ENCODE measurements around the gene INPPL1. TPM values are rescaled to one million over a fixed set of nuclear protein-coding genes. Genes with fewer than 3 reads are reported as not detected.

The INPPL1 gene
- total and polyA plus RNA-seq, 2 of the 13 experiments (the other 11 are each of a cell fraction or from before 2014, with no cell fraction given), result 29.1 to 66.9 TPM

DNA sequence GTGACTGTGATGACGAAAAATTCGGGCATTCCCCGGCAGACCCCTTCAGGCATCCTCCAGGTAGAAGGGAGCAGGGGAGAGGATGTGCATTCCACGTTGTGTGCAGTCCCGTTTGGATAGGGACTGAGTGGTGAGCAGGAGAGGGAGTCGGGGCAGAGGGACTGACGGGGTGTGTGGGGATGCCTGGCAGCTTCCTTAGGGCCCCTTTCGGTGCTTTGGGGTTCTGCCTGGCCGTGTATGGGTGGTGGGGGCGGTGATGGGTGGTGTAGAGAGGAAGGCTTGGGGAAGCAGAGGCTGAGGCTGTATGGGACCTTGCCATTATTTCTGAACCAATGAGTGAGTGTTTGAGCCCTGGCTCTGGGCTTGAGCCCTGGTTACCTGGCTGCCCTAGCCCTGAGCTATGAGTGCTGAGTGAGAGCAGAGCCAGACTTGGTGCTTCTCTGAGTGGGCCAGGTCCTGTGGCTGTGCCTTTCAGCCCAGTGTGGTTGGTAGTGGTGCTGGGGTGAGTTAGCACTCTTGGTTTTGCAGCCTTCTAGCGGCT, 914 bp downstream of the INPPL1 start (continued):
- TF ChIP-seq, protein P1, sequence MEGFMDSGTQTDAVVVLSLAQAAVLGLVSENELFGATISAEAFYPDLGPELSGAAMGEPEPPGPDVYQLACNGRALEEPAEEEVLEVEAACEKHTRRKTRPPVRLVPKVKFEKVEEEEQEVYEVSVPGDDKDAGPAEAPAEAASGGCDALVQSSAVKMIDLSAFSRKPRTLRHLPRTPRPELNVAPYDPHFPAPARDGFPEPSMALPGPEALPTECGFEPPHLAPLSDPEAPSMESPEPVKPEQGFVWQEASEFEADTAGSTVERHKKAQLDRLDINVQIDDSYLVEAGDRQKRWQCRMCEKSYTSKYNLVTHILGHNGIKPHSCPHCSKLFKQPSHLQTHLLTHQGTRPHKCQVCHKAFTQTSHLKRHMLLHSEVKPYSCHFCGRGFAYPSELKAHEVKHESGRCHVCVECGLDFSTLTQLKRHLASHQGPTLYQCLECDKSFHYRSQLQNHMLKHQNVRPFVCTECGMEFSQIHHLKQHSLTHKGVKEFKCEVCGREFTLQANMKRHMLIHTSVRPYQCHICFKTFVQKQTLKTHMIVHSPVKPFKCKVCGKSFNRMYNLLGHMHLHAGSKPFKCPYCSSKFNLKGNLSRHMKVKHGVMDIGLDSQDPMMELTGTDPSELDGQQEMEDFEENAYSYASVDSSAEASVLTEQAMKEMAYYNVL (CRISPR knock-in tag; IDR thresholded peaks at IDR 0.05; ENCODE audit: borderline replicate concordance), result no peak
- TF ChIP-seq JUND (CRISPR knock-in tag; IDR thresholded peaks at IDR 0.05) (no peak), U2AF1 (optimal IDR thresholded peaks at IDR 0.05; ENCODE audit: low read depth, low read length) (no peak), NR1H2 (CRISPR knock-in tag; IDR thresholded peaks at IDR 0.05; ENCODE audit: borderline replicate concordance, low read depth) (no peak), KDM2A (CRISPR knock-in tag; IDR thresholded peaks at IDR 0.05; ENCODE audit: borderline replicate concordance, low read depth) (peak; percentile 19; the same call in 1 of the 2 replicates), ZNF605 (CRISPR knock-in tag; IDR thresholded peaks at IDR 0.05) (0 out of 2 replicates have a peak, but pooled peaks have one; percentile 18), ZNF292 (CRISPR knock-in tag; IDR thresholded peaks at IDR 0.05; ENCODE audit: borderline replicate concordance, low read depth) (no peak)

DNA sequence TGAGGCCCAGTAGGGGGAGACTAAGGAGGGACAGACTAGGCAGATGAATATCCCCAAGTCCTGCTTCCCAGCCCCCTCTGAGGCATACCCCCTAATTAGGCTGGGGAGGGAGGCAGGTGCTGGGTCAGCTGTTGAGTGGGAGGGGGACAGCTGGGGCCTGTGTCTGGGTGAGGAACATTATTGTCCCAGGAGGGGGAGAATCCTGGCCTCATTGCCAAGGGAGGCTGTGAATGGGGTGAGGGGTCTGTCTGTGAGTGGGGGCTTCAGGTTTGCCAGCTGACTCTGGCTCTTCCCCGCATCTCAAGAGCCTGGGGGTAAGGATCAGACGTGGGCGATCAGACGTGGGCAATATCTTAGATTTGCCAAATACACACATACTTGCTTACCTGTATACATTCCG, 2.1 kb downstream of the INPPL1 start:
- TF ChIP-seq ZNF772 (CRISPR knock-in tag; IDR thresholded peaks at IDR 0.05) (no peak), SP2 (CRISPR knock-in tag; IDR thresholded peaks at IDR 0.05) (no peak), NFATC3 (CRISPR knock-in tag; IDR thresholded peaks at IDR 0.05) (no peak), ZNF776 (CRISPR knock-in tag; IDR thresholded peaks at IDR 0.05) (no peak)
- TF ChIP-seq, protein P2, sequence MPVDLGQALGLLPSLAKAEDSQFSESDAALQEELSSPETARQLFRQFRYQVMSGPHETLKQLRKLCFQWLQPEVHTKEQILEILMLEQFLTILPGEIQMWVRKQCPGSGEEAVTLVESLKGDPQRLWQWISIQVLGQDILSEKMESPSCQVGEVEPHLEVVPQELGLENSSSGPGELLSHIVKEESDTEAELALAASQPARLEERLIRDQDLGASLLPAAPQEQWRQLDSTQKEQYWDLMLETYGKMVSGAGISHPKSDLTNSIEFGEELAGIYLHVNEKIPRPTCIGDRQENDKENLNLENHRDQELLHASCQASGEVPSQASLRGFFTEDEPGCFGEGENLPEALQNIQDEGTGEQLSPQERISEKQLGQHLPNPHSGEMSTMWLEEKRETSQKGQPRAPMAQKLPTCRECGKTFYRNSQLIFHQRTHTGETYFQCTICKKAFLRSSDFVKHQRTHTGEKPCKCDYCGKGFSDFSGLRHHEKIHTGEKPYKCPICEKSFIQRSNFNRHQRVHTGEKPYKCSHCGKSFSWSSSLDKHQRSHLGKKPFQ (CRISPR knock-in tag; IDR thresholded peaks at IDR 0.05; ENCODE audit: insufficient replicate concordance), result no peak
- TF ChIP-seq, protein P3, sequence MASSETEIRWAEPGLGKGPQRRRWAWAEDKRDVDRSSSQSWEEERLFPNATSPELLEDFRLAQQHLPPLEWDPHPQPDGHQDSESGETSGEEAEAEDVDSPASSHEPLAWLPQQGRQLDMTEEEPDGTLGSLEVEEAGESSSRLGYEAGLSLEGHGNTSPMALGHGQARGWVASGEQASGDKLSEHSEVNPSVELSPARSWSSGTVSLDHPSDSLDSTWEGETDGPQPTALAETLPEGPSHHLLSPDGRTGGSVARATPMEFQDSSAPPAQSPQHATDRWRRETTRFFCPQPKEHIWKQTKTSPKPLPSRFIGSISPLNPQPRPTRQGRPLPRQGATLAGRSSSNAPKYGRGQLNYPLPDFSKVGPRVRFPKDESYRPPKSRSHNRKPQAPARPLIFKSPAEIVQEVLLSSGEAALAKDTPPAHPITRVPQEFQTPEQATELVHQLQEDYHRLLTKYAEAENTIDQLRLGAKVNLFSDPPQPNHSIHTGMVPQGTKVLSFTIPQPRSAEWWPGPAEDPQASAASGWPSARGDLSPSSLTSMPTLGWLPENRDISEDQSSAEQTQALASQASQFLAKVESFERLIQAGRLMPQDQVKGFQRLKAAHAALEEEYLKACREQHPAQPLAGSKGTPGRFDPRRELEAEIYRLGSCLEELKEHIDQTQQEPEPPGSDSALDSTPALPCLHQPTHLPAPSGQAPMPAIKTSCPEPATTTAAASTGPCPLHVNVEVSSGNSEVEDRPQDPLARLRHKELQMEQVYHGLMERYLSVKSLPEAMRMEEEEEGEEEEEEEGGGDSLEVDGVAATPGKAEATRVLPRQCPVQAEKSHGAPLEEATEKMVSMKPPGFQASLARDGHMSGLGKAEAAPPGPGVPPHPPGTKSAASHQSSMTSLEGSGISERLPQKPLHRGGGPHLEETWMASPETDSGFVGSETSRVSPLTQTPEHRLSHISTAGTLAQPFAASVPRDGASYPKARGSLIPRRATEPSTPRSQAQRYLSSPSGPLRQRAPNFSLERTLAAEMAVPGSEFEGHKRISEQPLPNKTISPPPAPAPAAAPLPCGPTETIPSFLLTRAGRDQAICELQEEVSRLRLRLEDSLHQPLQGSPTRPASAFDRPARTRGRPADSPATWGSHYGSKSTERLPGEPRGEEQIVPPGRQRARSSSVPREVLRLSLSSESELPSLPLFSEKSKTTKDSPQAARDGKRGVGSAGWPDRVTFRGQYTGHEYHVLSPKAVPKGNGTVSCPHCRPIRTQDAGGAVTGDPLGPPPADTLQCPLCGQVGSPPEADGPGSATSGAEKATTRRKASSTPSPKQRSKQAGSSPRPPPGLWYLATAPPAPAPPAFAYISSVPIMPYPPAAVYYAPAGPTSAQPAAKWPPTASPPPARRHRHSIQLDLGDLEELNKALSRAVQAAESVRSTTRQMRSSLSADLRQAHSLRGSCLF (CRISPR knock-in tag; IDR thresholded peaks at IDR 0.05; ENCODE audit: borderline replicate concordance), result no peak
- intact Hi-C loops (cut with micrococcal nuclease; ENCODE audit: unreplicated experiment), result no loop called here
- ChIA-PET CTCF (ENCODE audit: low intra/inter-chr PET ratio, low total read pairs) (no interaction called here), POLR2A (interaction anchor here (1.1 kb wide), 1 partner anchor 10 kb away, joined by 4 read pairs; no protein-coding TSS in a partner anchor)
- FAIRE-seq (no peak), DNase-seq (ENCODE audit: low spot score) (no peak), ATAC-seq (no peak)
- Histone ChIP-seq H3K4me3 (replicated peaks in 1 of 3; ENCODE audit: insufficient read depth in 1 of 3, low read depth in 2 of 3, low read length in 3 of 3) (no peak overlapping the region), H2AFZ (ENCODE audit: low read length) (no peak overlapping the region), H3K9me3 (ENCODE audit: low read length) (no peaks in the 10 kb centered on the region), H3K4me1 (ENCODE audit: insufficient read depth, low read length) (peaks cover 29% of the 10 kb centered on the region), H4K20me1 (ENCODE audit: insufficient read depth, low read length) (no peaks in the 10 kb centered on the region), H3K79me2 (ENCODE audit: insufficient read depth, low read length) (peaks cover 7% of the 10 kb centered on the region), H3K27me3 (ENCODE audit: control insufficient read depth in 1 of 2, insufficient read depth in 2 of 2, low read length in 2 of 2) (no peaks in the 10 kb centered on the region; a peak in 1 of 5 replicates), H3K9ac (ENCODE audit: insufficient read depth, low read depth, low read length) (no peak overlapping the region), H3K36me3 (replicated peaks in 1 of 2; ENCODE audit: control insufficient read depth in 1 of 2, insufficient read depth in 2 of 2, low read length in 2 of 2) (peaks cover 7 to 25% of the 10 kb centered on the region in 2 experiments; a peak in 4 of 5 replicates), H3K27ac (ENCODE audit: extremely low read length, insufficient read depth, low read length) (no peak overlapping the region), H3K4me2 (ENCODE audit: low read depth, low read length) (no peak overlapping the region)
- 100% methylated on average over 5 of the region's 5 CpGs for WGBS (ENCODE audit: low lambda C conversion rate)
- in situ Hi-C loops (cut with HindIII; ENCODE audit: extremely low pct_ligation_motif_present, low pct_unique_long_range_greater_than_20kb), result no loop called here
- BruUV-seq (replicated peaks), result no TSS peak
